HAP-1 (cell line): ENCODE data around the gene ZBTB46.
A peak's percentile ranks its signal among the peaks of the same experiment; 100 is the strongest.

ENCODE experiments used
- DNase-seq, 2 experiments: peaks; one replicate each; pipeline ENCODE4 v3.0.0-alpha.2; 2016 to 2020; ENCODE audit warnings: low spot score in 2 of 2
- H3K27me3 ChIP-seq: fragments of 250-450 bp; sonication (Bioruptor Pico); 2 replicates; pipeline ENCODE4 v1.5.1; 2020; ENCODE audit warnings: low read depth, mild to moderate bottlenecking, moderate library complexity
- H3K36me3 ChIP-seq: fragments of 250-450 bp; sonication (Bioruptor Pico); replicated peaks from 2 replicates; pipeline ENCODE4 v1.5.1; 2020; ENCODE audit warnings: mild to moderate bottlenecking
- H3K4me1 ChIP-seq: fragments of 250-450 bp; sonication (Bioruptor Pico); 2 replicates; pipeline ENCODE4 v1.5.1; 2020; ENCODE audit warnings: mild to moderate bottlenecking
- H3K4me3 ChIP-seq: fragments of 250-450 bp; sonication (Bioruptor Pico); 2 replicates; pipeline ENCODE4 v1.5.1; 2020; ENCODE audit warnings: mild to moderate bottlenecking, moderate library complexity
- H3K9me3 ChIP-seq: fragments of 250-450 bp; sonication (Bioruptor Pico); 2 replicates; pipeline ENCODE4 v1.5.1; 2020; ENCODE audit warnings: mild to moderate bottlenecking, moderate library complexity
- in situ Hi-C: fragments of 300-500 bp; cut with MboI; formaldehyde crosslinking; loops from 3 replicates; pipeline ENCODE4 v1.14.3; 2020; ENCODE audit warnings: low sequenced_read_pairs, inconsistent platforms, mixed read lengths

Gene ZBTB46

DNA sequence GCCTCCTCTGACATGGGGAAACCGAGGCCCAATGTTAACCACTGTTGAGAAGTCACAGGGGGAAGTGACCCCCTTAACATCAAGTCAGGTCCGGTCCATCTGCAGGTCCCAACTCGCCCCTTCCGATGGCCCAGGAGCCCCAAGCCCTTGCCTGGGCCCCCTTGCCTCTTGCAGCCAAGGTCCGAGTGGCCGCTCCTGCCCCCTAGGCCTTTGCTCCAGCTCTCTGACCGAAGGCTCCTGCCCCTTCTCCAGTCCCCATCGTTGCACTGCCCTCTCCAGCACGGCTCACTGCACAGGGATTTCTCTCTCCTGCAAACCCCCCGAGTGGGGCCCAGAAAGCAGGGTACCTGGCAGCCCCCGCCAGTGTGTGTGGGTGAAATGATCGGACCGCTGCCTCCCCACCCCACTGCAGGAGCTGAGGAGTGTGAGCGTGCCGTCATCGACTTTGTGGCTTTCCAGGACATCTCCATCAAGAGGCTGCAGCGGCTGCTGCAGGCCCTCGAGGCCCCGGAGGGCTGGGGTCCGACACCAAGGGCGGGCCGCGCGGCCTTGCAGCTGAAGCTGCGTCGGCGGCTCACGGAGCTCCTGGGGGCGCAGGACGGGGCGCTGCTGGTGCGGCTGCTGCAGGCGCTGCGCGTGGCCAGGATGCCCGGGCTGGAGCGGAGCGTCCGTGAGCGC, 133.1 kb downstream of the ZBTB46 start:
- in situ Hi-C loops = no loop called here
- peak in 1 of 2 experiments; percentile 20 for DNase-seq
- no peaks in the 10 kb centered on the region for H3K4me1 ChIP-seq
- no peaks in the 10 kb centered on the region for H3K9me3 ChIP-seq
- H3K36me3 ChIP-seq = peaks cover 8% of the 10 kb centered on the region
- H3K27me3 ChIP-seq = no peaks in the 10 kb centered on the region
- no peak overlapping the region for H3K4me3 ChIP-seq

DNA sequence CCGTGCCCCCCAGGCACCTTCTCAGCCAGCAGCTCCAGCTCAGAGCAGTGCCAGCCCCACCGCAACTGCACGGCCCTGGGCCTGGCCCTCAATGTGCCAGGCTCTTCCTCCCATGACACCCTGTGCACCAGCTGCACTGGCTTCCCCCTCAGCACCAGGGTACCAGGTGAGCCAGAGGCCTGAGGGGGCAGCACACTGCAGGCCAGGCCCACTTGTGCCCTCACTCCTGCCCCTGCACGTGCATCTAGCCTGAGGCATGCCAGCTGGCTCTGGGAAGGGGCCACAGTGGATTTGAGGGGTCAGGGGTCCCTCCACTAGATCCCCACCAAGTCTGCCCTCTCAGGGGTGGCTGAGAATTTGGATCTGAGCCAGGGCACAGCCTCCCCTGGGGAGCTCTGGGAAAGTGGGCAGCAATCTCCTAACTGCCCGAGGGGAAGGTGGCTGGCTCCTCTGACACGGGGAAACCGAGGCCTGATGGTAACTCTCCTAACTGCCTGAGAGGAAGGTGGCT, 133.7 kb downstream of the ZBTB46 start:
- in situ Hi-C loops = no loop called here
- peaks cover 8% of the 10 kb centered on the region for H3K36me3 ChIP-seq
- no peak overlapping the region for H3K4me3 ChIP-seq
- H3K9me3 ChIP-seq = no peaks in the 10 kb centered on the region
- H3K27me3 ChIP-seq = no peaks in the 10 kb centered on the region
- peak in 1 of 2 experiments; percentile 21 for DNase-seq
- H3K4me1 ChIP-seq = no peaks in the 10 kb centered on the region

DNA sequence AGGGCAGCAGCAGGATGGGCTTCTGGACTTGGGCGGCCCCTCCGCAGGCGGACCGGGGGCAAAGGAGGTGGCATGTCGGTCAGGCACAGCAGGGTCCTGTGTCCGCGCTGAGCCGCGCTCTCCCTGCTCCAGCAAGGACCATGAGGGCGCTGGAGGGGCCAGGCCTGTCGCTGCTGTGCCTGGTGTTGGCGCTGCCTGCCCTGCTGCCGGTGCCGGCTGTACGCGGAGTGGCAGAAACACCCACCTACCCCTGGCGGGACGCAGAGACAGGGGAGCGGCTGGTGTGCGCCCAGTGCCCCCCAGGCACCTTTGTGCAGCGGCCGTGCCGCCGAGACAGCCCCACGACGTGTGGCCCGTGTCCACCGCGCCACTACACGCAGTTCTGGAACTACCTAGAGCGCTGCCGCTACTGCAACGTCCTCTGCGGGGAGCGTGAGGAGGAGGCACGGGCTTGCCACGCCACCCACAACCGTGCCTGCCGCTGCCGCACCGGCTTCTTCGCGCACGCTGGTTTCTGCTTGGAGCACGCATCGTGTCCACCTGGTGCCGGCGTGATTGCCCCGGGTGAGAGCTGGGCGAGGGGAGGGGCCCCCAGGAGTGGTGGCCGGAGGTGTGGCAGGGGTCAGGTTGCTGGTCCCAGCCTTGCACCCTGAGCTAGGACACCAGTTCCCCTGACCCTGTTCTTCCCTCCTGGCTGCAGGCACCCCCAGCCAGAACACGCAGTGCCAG, 134.3 kb downstream of the ZBTB46 start, which contains the start of gene TNFRSF6B:
Gene TNFRSF6B (plus strand): TSS at position 25 of the 729 bp plus-strand sequence. CDS start 116 bp downstream, at position 141.
- Histone ChIP-seq H3K4me1 (no peaks in the 10 kb centered on the region), H3K36me3 (peaks cover 8% of the 10 kb centered on the region), H3K4me3 (no peak within 1 kb of the TSS), H3K9me3 (no peaks in the 10 kb centered on the region), H3K27me3 (no peaks in the 10 kb centered on the region)
- in situ Hi-C loops = no loop called here
- DNase-seq = peak in 1 of 2 experiments; percentile 18

DNA sequence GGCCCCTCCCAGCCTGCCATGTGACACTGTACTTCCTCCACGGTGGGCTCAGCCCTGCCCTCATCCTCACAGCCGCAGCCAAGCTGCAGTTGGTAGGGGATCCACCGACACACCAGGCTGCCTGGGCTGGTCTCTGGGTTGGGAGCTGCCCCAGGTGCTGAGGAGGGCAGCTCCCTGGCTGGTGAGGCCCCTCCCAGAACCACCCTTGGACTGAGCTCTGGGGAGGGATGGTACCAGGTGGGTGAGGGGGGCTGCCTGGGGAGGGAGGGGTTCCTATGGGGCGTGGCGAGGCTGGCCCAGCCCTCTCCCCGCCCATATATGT, 134.8 kb downstream of the ZBTB46 start:
- Histone ChIP-seq H3K27me3 (no peaks in the 10 kb centered on the region), H3K9me3 (no peaks in the 10 kb centered on the region), H3K4me1 (no peaks in the 10 kb centered on the region), H3K36me3 (peaks cover 8% of the 10 kb centered on the region), H3K4me3 (no peak overlapping the region)
- in situ Hi-C loops = no loop called here
- peak in 1 of 2 experiments; percentile 33 for DNase-seq

DNA sequence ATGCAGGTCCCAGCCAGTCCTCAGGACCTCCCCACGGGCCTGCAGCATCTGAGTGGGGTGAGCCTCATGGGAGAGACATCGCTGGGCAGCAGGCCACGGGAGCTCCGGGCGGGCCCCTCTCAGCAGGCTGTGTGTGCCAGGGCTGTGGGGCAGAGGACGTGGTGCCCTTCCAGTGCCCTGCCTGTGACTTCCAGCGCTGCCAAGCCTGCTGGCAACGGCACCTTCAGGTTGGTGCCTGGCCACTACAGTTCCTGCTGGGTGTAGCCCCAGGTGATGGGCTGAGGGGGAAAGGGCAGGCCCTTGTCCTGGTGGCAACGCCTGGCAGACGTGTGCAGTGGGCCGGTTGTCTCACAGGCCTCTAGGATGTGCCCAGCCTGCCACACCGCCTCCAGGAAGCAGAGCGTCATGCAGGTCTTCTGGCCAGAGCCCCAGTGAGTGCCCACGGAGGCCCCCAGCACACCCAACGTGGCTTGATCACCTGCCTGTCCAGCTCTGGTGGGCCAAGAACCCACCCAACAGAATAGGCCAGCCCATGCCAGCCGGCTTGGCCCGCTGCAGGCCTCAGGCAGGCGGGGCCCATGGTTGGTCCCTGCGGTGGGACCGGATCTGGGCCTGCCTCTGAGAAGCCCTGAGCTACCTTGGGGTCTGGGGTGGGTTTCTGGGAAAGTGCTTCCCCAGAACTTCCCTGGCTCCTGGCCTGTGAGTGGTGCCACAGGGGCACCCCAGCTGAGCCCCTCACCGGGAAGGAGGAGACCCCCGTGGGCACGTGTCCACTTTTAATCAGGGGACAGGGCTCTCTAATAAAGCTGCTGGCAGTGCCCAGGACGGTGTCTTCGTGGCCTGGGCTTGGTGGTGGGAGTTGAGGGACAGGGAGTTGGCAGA, 135.4 kb downstream of the ZBTB46 start:
- in situ Hi-C loops = no loop called here
- H3K4me3 ChIP-seq = no peak overlapping the region
- H3K36me3 ChIP-seq = peaks cover 8% of the 10 kb centered on the region
- peak in 1 of 2 experiments; percentile 14 for DNase-seq
- no peaks in the 10 kb centered on the region for H3K9me3 ChIP-seq
- no peaks in the 10 kb centered on the region for H3K27me3 ChIP-seq
- H3K4me1 ChIP-seq = no peaks in the 10 kb centered on the region

DNA sequence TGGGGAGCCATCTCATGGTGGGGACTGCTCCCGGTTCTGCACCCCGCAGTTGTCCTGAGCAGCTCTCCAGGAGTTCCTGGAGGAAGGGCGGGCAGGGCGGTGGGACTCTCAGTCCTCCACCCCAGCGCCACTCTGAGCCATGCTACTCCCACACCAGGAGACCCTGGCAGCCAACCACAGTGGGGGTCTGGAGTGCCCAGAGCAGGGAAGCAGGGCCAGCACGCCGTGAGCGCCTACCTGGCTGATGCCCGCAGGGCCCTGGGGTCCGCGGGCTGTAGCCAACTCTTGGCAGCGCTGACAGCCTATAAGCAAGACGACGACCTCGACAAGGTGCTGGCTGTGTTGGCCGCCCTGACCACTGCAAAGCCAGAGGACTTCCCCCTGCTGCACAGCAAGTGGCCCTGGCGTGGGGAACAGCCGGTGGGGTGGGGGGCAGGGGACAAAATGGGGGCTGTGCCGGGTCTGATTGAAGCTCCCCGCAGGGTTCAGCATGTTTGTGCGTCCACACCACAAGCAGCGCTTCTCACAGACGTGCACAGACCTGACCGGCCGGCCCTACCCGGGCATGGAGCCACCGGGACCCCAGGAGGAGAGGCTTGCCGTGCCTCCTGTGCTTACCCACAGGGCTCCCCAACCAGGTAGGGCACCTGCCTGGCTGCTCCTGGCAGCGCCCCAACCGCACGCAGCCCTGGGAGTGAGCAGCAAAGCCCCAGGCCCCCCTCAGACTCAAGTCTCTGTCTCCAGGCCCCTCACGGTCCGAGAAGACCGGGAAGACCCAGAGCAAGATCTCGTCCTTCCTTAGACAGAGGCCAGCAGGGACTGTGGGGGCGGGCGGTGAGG, 136.3 kb downstream of the ZBTB46 start:
- H3K27me3 ChIP-seq = no peaks in the 10 kb centered on the region
- DNase-seq = no peak
- no peaks in the 10 kb centered on the region for H3K4me1 ChIP-seq
- H3K9me3 ChIP-seq = no peaks in the 10 kb centered on the region
- H3K4me3 ChIP-seq = no peak overlapping the region
- H3K36me3 ChIP-seq = peaks cover 8% of the 10 kb centered on the region
- in situ Hi-C loops = no loop called here

DNA sequence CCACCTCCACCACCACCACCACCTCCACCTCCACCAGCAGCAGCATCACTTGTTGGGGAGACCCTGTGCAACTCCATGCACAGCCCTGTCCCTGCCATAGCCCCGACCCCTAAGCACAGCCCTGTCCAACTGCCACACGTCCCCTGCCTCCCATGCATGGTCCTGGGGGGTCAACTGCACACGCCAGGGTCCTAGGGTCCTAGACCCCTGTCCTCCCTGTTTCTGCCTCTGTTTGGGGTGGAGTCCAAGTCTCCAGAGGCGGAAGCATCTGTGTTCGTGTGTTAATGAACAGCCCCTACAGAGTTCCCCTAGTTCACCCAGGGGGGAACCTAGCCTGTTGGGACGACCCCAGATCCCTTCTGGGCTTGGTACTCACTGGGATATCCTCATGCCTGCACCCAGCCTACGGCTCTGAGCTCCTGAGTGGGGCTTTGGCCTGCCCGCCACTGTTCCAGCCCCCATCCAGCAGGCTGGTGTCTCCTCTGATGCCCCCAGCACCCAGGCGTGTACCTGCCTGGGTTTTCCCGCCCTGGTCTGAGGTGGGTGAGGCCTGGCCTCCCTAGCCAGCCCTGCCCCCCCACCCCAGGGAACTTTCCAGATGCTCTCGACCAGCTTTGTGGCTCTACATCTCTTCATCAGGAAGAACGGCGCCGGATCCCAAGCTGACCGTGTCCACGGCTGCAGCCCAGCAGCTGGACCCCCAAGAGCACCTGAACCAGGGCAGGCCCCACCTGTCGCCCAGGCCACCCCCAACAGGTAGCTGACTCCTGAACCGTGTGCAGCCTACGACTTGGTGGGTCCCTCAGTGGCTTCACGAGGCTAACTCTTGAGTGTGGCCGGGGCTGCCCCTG, 137.1 kb downstream of the ZBTB46 start:
- Histone ChIP-seq H3K27me3 (no peaks in the 10 kb centered on the region), H3K4me1 (no peaks in the 10 kb centered on the region), H3K4me3 (no peak overlapping the region), H3K36me3 (peaks cover 8% of the 10 kb centered on the region), H3K9me3 (no peaks in the 10 kb centered on the region)
- in situ Hi-C loops = no loop called here
- no peak for DNase-seq
